Measurements from ENCODE around the gene KLHDC8A. TPM values are rescaled to one million over a fixed set of nuclear protein-coding genes. Genes with fewer than 3 reads are reported as not detected.
A peak's percentile ranks its signal among the peaks of the same experiment; 100 is the strongest.

The KLHDC8A gene
- total RNA-seq, 1 experiment from 2014 or later: not detected

GRCh38 chr1:205323794-205324193, 32.9 kb downstream of the KLHDC8A start:
- no peak for DNase-seq (ENCODE audit: extremely low read depth, low read depth)

DNA sequence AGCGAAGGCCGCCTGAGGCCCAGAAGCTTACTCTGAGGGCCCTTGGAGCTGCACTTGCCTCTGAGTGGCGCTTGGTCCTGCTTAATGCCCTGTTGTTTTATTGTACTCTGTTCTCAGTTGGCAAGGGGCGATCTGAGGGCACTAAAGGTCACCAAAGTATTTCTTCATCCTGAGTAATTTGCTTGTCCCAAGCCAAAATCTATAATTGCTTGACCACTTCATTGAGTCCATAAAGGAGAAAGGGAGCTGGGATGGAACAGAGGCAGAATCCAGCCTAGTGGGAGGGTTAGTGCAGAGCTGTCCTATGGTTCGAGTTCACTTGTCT, 34.8 kb downstream of the KLHDC8A start:
- no peak for DNase-seq (ENCODE audit: extremely low read depth, low read depth)

- peak; percentile 91 for DNase-seq (ENCODE audit: extremely low read depth, low read depth)
Observed at GRCh38 chr1:205321162-205321958, 35.4 kb downstream of the KLHDC8A start, which contains the start of gene NUAK2. Gene NUAK2 (minus strand): TSS chr1:205321745. CDS start chr1:205321628, 117 bp downstream.

GRCh38 chr1:205319081-205320018, 37.4 kb downstream of the KLHDC8A start:
- DNase-seq (ENCODE audit: extremely low read depth, low read depth): peak; percentile 53

DNA sequence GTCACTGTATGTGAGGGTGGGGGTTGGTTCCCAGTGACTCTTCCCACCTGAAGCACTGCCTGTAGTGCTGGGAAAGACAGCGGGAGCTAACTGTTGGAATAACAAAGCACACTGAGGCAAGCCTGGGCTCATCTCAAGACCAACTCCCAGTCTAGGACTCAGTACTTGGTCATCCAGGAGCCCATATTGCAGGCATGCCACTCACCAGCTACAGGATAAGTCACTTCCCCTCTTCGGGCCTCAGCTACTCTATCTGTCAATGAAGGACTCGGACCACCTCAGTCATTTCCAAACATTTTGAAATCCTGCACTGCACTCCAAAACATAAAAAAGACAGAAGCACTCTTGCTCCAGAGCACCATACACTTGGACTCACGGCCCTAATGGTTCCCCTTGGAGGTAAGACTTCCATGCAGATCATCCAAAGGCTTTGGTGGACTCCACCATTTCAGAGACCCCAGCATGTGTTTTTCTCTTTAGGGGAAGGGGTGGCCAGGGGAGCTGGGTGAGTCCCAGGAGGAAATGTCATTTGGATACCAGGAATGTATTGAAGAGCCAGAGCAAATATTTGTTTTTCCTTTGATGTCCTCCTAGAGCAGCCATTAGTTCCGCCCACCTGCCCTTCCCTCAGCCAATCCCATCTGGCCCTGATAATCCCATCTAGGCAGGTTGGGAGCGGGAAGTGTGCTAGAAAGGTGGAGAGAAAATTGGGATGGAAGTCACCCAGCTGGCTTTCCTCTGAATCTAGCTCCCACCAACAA, 38.3 kb downstream of the KLHDC8A start:
- no peak for DNase-seq (ENCODE audit: extremely low read depth, low read depth)

GRCh38 chr1:205317311-205317917, 39.3 kb downstream of the KLHDC8A start:
- DNase-seq (ENCODE audit: extremely low read depth, low read depth): no peak

DNA sequence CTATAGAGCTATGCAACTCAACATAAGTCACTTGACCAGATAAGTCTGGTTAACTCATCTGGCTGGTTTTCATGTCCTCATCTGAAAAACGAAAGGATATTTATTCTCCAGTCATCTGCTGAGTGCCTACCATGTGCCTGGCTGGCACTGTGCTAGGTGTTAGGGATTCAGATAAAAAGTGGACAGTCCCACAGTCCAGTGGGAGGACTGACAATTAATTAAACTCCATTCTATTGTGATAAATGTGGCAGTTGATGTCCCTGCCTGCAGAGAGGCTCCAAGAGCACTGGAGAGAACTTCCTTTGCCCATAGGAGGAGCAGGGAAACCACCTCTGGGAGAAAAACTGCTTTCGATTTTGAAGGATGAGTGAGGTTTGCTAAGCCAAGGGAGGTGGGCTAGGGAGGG, 40.6 kb downstream of the KLHDC8A start:
- no peak for DNase-seq (ENCODE audit: extremely low read depth, low read depth)

GRCh38 chr1:205315008-205315618, 41.6 kb downstream of the KLHDC8A start:
- DNase-seq (ENCODE audit: extremely low read depth, low read depth): no peak

DNA sequence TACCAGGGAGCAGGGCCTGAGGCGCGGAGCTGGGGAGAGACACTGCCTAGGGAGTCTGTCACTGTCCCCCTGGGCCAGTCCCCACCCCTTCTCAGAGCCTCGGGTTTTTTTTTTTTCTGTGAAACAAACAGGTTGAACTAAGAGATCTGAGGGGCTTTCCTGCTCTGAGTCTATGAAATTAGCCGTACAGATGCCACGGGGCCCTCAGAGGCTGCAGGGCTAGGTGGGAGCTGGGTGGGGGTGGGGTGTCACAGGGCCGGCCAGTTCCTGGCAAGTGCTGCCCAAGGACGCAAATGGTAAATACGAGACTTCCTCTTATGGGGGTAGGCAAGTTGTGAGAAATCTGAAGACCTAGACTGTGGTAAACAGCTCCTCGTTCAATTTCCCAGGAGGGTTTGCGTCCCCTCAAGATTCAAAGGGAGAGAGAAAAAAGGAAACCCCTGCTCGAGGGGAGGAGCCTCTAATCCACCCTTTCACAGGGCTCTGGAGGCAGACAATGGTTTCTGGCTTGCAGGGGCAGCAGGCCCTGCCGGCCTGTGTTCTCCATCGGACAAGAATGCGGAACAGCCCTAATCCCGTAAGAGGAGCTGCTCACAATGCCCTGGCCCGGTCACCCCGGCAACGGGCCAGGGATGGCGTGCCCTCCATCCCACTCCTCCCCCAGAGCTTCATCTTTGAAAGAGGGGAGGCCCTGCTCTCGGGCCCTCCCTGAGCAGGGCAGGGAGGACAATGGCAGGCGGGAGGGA, 43.0 kb downstream of the KLHDC8A start:
- no peak for DNase-seq (ENCODE audit: extremely low read depth, low read depth)

GRCh38 chr1:205312866-205313562, 43.7 kb downstream of the KLHDC8A start:
- no peak for DNase-seq (ENCODE audit: extremely low read depth, low read depth)

DNA sequence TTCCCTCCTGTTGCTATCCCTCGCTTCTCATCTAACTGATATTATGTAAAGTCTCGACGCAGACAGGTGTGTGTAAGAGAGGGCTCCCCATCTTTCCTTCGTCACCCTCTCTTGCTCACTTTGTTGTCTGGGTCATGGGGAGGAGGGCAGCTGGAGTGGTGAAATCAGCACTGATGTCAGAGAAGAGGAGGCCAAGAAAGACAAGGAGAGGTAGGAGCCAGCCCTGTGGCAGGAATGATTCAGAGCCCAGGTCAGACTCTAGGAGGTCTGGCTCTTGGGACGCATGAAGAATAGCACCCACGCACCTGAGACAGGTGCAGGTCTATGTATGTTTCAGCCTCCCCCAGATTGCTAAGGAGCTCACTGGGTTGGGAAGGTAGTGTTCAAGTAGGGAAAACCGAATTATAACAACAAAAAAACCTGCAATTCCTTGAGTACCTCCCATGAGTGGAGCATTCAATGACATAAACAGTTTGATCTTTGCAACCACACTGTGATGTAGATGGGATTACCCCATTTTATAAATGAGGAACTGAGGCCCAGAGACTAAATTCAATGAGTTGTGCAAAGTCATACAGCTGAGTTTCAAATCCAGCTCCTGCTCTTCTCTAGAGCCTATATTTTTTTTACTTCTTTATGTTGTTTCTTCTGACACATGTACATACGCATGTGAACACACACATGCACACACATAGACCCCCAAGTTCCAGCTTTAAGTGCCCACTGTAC, 45.6 kb downstream of the KLHDC8A start:
- no peak for DNase-seq (ENCODE audit: extremely low read depth, low read depth)

- no peak for DNase-seq (ENCODE audit: extremely low read depth, low read depth)
Observed at GRCh38 chr1:205309741-205310140, 47.0 kb downstream of the KLHDC8A start.

GRCh38 chr1:205306929-205307566, 49.7 kb downstream of the KLHDC8A start:
- no peak for DNase-seq (ENCODE audit: extremely low read depth, low read depth)

GRCh38 chr1:205304695-205305070, 52.0 kb downstream of the KLHDC8A start:
- DNase-seq (ENCODE audit: extremely low read depth, low read depth): no peak

GRCh38 chr1:205304046-205304694, 52.6 kb downstream of the KLHDC8A start:
- DNase-seq (ENCODE audit: extremely low read depth, low read depth): no peak

DNA sequence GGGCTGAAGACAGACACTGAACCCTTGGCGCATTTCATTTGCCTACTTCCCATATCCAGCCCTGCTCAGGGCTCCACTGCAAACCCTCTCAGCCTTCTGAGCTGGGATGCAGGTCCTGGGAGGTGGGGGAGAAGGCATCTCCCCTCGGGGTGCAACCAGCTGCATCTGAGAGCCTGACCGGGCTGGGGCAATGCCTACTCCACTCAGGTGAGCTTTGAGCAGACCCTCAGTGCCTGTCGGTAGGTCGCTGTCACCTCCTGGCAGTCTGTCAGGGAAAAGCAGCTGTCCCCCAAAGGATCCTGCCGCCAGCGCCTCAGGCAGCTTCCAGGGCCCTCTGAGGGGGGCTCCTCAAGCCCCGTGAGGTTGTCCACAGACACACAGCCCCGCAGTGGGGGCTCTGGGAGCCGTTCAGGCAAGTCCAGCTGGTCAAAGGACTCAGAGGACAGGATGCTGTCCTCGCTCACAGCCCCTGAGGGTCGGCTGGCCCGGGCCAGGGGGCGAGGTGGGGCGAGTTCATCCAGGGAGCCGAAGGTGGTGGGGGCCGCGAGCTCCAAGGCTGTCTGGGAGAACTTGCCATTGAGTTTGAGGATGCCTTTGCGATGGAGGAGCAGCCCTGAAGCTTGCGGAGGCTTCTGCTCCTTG, 53.4 kb downstream of the KLHDC8A start:
- DNase-seq (ENCODE audit: extremely low read depth, low read depth): no peak
